ENCODE data around the gene PGM2L1. TPM values are rescaled to one million over a fixed set of nuclear protein-coding genes. Genes with fewer than 3 reads are reported as not detected.

PGM2L1 gene
- total RNA-seq, 1 donor from 2014 or later, result 97.2 TPM

GRCh38 chr11:74390697-74391096 lies 7.5 kb downstream of the PGM2L1 start:
- H3K4me1 Mint-ChIP-seq (ENCODE audit: low read depth, unreplicated experiment), result peaks cover 14% of the 10 kb centered on the region

DNA sequence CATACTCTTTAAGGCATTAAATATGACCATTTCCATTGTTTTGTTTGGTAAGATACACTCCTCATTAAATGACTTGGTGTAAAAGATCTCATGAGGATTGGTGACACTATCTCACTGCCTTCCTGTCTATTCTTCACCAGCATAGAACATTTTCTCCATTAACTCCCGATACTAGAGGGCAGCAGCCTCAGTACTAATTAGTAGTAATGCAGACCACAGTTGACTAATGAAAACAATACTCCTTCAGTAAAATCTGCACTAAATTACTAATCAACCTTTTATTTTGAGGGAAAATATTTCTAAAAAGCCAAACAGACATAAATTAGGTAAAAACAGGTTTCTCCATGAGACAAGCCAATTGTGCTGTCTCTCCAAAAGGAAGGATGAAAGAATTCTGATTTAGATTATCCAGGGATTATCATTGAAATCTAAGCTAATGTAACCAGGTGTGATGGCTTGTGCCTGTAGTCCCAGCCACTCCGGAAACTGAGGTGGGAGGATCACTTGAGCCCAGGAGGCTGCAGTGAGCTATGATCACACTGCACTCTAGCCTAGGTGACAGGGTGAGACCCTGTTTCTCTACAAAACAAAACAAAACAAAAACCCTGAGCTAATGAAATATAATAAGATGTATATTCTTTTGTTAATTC lies 9.4 kb downstream of the PGM2L1 start:
- no peak overlapping the region for H3K4me3 Mint-ChIP-seq (ENCODE audit: unreplicated experiment)
- H3K9me3 Mint-ChIP-seq (ENCODE audit: unreplicated experiment), result no peaks in the 10 kb centered on the region
- H3K4me1 Mint-ChIP-seq (ENCODE audit: low read depth, unreplicated experiment), result peaks cover 15% of the 10 kb centered on the region
- peaks cover 4% of the 10 kb centered on the region for H3K27me3 Mint-ChIP-seq (ENCODE audit: unreplicated experiment)
- peak; percentile 71 for TF ChIP-seq CTCF (IDR thresholded peaks at IDR 0.05; ENCODE audit: partially characterized antibody, unreplicated experiment)
- no peaks in the 10 kb centered on the region for H3K36me3 Mint-ChIP-seq (ENCODE audit: unreplicated experiment)
- peak; percentile 42 for DNase-seq
- H3K27ac Mint-ChIP-seq (ENCODE audit: unreplicated experiment), result peak overlapping the region; percentile 67

More at GRCh38 chr11:74390697-74391096, 7.5 kb downstream of the PGM2L1 start:
- H3K27me3 Mint-ChIP-seq (ENCODE audit: unreplicated experiment), result peaks cover 4% of the 10 kb centered on the region
- no peak overlapping the region for H3K27ac Mint-ChIP-seq (ENCODE audit: unreplicated experiment)
- TF ChIP-seq CTCF (IDR thresholded peaks at IDR 0.05; ENCODE audit: partially characterized antibody, unreplicated experiment), result no peak
- H3K36me3 Mint-ChIP-seq (ENCODE audit: unreplicated experiment), result no peaks in the 10 kb centered on the region
- H3K9me3 Mint-ChIP-seq (ENCODE audit: unreplicated experiment), result no peaks in the 10 kb centered on the region
- no peak for DNase-seq
- no peak overlapping the region for H3K4me3 Mint-ChIP-seq (ENCODE audit: unreplicated experiment)

GRCh38 chr11:74384641-74385040 lies 13.6 kb downstream of the PGM2L1 start:
- H3K4me1 Mint-ChIP-seq (ENCODE audit: low read depth, unreplicated experiment), result peaks cover 21% of the 10 kb centered on the region
- no peak for TF ChIP-seq CTCF (IDR thresholded peaks at IDR 0.05; ENCODE audit: partially characterized antibody, unreplicated experiment)
- DNase-seq, result no peak
- no peaks in the 10 kb centered on the region for H3K27me3 Mint-ChIP-seq (ENCODE audit: unreplicated experiment)
- no peaks in the 10 kb centered on the region for H3K9me3 Mint-ChIP-seq (ENCODE audit: unreplicated experiment)
- no peak overlapping the region for H3K4me3 Mint-ChIP-seq (ENCODE audit: unreplicated experiment)
- H3K36me3 Mint-ChIP-seq (ENCODE audit: unreplicated experiment), result no peaks in the 10 kb centered on the region
- H3K27ac Mint-ChIP-seq (ENCODE audit: unreplicated experiment), result no peak overlapping the region

GRCh38 chr11:74380746-74381439 lies 17.3 kb downstream of the PGM2L1 start:
- H3K4me1 Mint-ChIP-seq (ENCODE audit: low read depth, unreplicated experiment), result peaks cover 18% of the 10 kb centered on the region
- TF ChIP-seq CTCF (IDR thresholded peaks at IDR 0.05; ENCODE audit: partially characterized antibody, unreplicated experiment), result no peak
- no peak overlapping the region for H3K4me3 Mint-ChIP-seq (ENCODE audit: unreplicated experiment)
- DNase-seq, result no peak
- H3K9me3 Mint-ChIP-seq (ENCODE audit: unreplicated experiment), result no peaks in the 10 kb centered on the region
- no peaks in the 10 kb centered on the region for H3K27me3 Mint-ChIP-seq (ENCODE audit: unreplicated experiment)
- H3K27ac Mint-ChIP-seq (ENCODE audit: unreplicated experiment), result peak overlapping the region; percentile 34
- H3K36me3 Mint-ChIP-seq (ENCODE audit: unreplicated experiment), result no peaks in the 10 kb centered on the region

DNA sequence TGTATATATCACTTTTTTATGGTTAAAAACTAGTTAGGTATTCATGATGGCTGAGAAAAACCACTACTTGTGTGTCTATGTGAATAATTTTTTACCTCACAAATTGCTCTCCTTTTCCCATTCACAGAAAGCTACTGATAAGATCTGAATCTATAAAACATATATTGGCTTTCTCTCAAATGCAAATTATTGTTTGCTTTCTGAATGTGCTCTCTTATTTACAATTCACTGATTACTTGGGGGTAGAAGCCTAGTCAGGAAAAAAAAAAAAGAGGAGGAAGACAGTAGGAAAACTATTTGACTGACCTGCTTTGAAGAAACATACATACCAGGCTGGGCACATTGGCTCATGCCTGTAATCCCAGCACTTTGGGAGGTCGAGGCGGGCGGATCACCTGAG lies 20.5 kb downstream of the PGM2L1 start:
- no peak for DNase-seq
- TF ChIP-seq CTCF (IDR thresholded peaks at IDR 0.05; ENCODE audit: partially characterized antibody, unreplicated experiment), result no peak
- Mint-ChIP-seq H3K4me3 (ENCODE audit: unreplicated experiment) (no peak overlapping the region), H3K4me1 (ENCODE audit: low read depth, unreplicated experiment) (peaks cover 3% of the 10 kb centered on the region), H3K9me3 (ENCODE audit: unreplicated experiment) (no peaks in the 10 kb centered on the region), H3K27ac (ENCODE audit: unreplicated experiment) (no peak overlapping the region), H3K27me3 (ENCODE audit: unreplicated experiment) (no peaks in the 10 kb centered on the region), H3K36me3 (ENCODE audit: unreplicated experiment) (no peaks in the 10 kb centered on the region)
